ENCODE results near the gene BCDIN3D. TPM values are rescaled to one million over a fixed set of nuclear protein-coding genes. Genes with fewer than 3 reads are reported as not detected.
A peak's percentile ranks its signal among the peaks of the same experiment; 100 is the strongest.

The BCDIN3D gene
- total and polyA plus RNA-seq, 4 donors, result 2.6 to 4.4 (median 3.0) TPM

GRCh38 chr12:49803693-49804450 is 39.0 kb downstream of the BCDIN3D start:
- 93 to 94% methylated on average over 12 of the region's 12 CpGs for WGBS, 2 donors
- Histone ChIP-seq H3K4me1 (ENCODE audit: control insufficient read depth in 5 of 5, insufficient read depth in 5 of 5, low read length in 5 of 5) (peaks cover 3 to 19% (median 9%) of the 10 kb centered on the region in 5 donors), H3K36me3 (ENCODE audit: control insufficient read depth in 4 of 4, insufficient read depth in 4 of 4, low read length in 4 of 4) (peaks cover 0 to 47% (median 40%) of the 10 kb centered on the region in 4 donors), H3K9ac (ENCODE audit: insufficient read depth in 1 of 2, low read length in 2 of 2) (no peak overlapping the region), H3K9me3 (ENCODE audit: control insufficient read depth in 4 of 4, insufficient read depth in 3 of 4, low read length in 3 of 4) (no peaks in the 10 kb centered on the region), H3K27ac (ENCODE audit: low read depth in 1 of 2, low read length in 1 of 2) (no peak overlapping the region), H3K4me3 (no peak overlapping the region), H3K27me3 (ENCODE audit: control insufficient read depth in 3 of 3, insufficient read depth in 3 of 3, low read length in 2 of 3) (no peaks in the 10 kb centered on the region)
- DNase-seq (no peak), ATAC-seq (ENCODE audit: insufficient read depth, low FRiP score) (no peak)
- TF ChIP-seq CTCF (IDR thresholded peaks at IDR 0.05; ENCODE audit: control extremely low read depth, extremely low read depth), result no peak

- no peak for ATAC-seq (ENCODE audit: insufficient read depth, low FRiP score)
- no peak for DNase-seq
- H3K27ac ChIP-seq (ENCODE audit: low read depth in 1 of 2, low read length in 1 of 2), result no peak overlapping the region
- H3K4me3 ChIP-seq, result no peak overlapping the region
- 87 to 93% methylated on average over 17 of the region's 17 CpGs for WGBS, 2 donors
- H3K9ac ChIP-seq (ENCODE audit: insufficient read depth in 1 of 2, low read length in 2 of 2), result no peak overlapping the region
- H3K9me3 ChIP-seq (ENCODE audit: control insufficient read depth in 4 of 4, insufficient read depth in 3 of 4, low read length in 3 of 4), result no peaks in the 10 kb centered on the region
- H3K27me3 ChIP-seq (ENCODE audit: control insufficient read depth in 3 of 3, insufficient read depth in 3 of 3, low read length in 2 of 3), result no peaks in the 10 kb centered on the region
- no peak for TF ChIP-seq CTCF (IDR thresholded peaks at IDR 0.05; ENCODE audit: control extremely low read depth, extremely low read depth)
- H3K36me3 ChIP-seq (ENCODE audit: control insufficient read depth in 4 of 4, insufficient read depth in 4 of 4, low read length in 4 of 4), result peaks cover 8 to 67% (median 47%) of the 10 kb centered on the region in 4 donors
- H3K4me1 ChIP-seq (ENCODE audit: control insufficient read depth in 5 of 5, insufficient read depth in 5 of 5, low read length in 5 of 5), result peaks cover 0 to 6% (median 0%) of the 10 kb centered on the region in 5 donors
Observed at GRCh38 chr12:49801141-49802063, 41.5 kb downstream of the BCDIN3D start.

GRCh38 chr12:49800421-49801140 is 42.3 kb downstream of the BCDIN3D start:
- peak in 1 of 3 donors; percentile 9 for DNase-seq
- Histone ChIP-seq H3K36me3 (ENCODE audit: control insufficient read depth in 4 of 4, insufficient read depth in 4 of 4, low read length in 4 of 4) (peaks cover 8 to 68% (median 47%) of the 10 kb centered on the region in 4 donors), H3K9ac (ENCODE audit: insufficient read depth in 1 of 2, low read length in 2 of 2) (no peak overlapping the region), H3K9me3 (ENCODE audit: control insufficient read depth in 4 of 4, insufficient read depth in 3 of 4, low read length in 3 of 4) (no peaks in the 10 kb centered on the region), H3K4me3 (no peak overlapping the region), H3K4me1 (ENCODE audit: control insufficient read depth in 5 of 5, insufficient read depth in 5 of 5, low read length in 5 of 5) (peaks cover 0 to 6% (median 0%) of the 10 kb centered on the region in 5 donors), H3K27ac (ENCODE audit: low read depth in 1 of 2, low read length in 1 of 2) (no peak overlapping the region), H3K27me3 (ENCODE audit: control insufficient read depth in 3 of 3, insufficient read depth in 3 of 3, low read length in 2 of 3) (no peaks in the 10 kb centered on the region)
- no peak for TF ChIP-seq CTCF (IDR thresholded peaks at IDR 0.05; ENCODE audit: control extremely low read depth, extremely low read depth)
- 82 to 90% methylated on average over 11 of the region's 11 CpGs for WGBS, 2 donors
- ATAC-seq (ENCODE audit: insufficient read depth, low FRiP score), result no peak

Measured in lung (tissue), 12 donors.